ENCODE results near the gene DIRAS1.

DIRAS1 gene

GRCh38 chr19:2754659-2755447 lies 33.7 kb upstream of the DIRAS1 start:
- no peak for DNase-seq

GRCh38 chr19:2751438-2751830 lies 30.3 kb upstream of the DIRAS1 start:
- DNase-seq: no peak

- no peak for DNase-seq
These were observed 29.8 kb upstream of the DIRAS1 start for GRCh38 chr19:2750808-2751437.

DNA sequence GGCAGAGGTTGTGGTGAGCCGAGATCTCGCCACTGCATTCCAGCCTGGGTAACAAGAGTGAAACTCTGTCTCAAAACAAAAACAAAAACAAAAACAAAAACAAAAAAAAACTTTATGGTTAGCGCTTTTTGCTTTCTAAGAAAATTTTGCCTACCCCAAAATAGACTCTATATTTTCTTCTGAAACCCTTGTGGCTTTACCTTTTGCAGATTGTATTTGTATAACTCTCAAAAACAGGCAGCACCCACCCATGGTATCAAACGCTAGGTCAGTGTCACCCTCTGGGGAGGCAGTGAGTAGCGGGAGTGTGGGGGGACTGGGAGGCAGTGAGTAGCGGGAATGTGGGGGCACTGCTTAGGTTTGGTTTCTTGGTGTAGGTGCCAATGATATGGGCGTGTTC lies 26.2 kb upstream of the DIRAS1 start:
- no peak for DNase-seq

DNA sequence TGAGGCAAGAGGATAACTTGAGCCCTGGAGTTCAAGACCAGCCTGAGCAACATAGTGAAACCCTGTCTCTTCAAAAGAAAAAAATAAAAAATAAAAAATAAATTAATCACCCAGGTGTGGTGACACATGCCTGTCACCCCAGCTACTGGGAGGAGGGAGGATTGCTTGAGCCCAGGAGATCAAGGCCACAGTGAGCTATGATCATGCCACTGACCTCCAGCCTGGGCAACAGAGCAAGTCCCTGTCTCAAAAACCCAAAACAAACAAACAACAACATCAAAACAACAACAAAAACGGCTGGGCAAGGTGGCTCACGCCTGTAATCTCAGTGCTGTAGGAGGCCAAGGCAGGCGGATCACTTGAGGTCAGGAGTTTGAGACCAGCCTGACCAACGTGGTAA lies 22.9 kb upstream of the DIRAS1 start:
- no peak for DNase-seq

DNA sequence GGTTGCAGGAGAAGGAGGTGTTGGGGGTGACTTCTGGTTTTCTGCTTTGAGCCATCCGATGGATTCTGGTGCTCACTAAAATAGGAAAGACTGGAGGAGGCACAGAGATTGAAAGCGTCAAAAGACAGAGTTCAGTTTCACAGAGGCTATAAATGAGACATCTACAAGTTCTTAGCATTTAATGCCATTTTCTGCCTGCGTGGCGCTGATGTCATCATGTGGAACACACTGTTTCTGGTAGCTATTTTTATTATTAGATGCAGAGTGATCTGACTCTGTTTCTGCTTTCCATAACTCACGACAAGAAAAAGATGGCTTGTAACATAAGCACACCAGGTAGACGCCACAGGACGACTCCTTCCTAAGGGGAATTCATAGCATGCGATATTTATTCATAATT lies 21.9 kb upstream of the DIRAS1 start:
- no peak for DNase-seq

- DNase-seq: no peak
These were observed 19.1 kb upstream of the DIRAS1 start for GRCh38 chr19:2740314-2740656.

DNA sequence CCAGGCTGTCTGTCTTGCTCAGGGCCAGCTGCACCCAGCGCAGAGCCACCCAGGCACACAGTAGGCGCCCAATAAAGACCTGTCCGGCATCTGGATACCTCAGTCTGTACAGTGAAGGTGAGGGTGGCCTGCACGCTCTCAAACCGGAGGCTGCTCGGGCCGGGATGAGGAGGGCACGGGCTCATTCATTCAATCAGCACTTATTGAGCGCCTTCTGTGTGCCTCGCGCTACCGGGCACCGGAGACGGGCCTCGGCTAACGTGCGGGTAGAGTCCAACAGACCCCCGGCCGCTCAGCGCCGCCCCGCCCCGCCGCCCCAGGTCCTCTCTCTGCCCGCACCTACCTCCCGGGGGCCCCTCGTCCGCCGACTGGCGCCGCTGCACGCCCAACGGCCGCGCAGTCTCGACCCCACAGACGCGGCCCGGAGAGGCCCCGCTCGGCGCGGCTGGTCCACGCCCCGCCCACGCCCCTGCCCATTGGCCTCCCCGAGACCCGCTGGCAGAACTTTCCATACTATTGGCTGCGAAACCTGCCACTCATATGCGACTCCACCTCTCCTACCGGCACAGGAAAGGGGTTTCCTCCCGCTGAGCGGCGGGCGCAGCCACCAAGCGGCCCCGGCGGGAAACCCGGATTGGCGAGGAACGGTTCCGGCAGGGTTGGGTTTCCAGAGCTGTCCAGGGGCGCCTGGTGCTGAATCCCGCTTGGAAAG lies 18.6 kb upstream of the DIRAS1 start, which contains the start of gene SLC39A3:
SLC39A3 (minus strand) TSS at position 416 of the 712 bp plus-strand sequence. CDS start 2,760 bp downstream, outside the sequence.
- DNase-seq: peak; percentile 95

DNA sequence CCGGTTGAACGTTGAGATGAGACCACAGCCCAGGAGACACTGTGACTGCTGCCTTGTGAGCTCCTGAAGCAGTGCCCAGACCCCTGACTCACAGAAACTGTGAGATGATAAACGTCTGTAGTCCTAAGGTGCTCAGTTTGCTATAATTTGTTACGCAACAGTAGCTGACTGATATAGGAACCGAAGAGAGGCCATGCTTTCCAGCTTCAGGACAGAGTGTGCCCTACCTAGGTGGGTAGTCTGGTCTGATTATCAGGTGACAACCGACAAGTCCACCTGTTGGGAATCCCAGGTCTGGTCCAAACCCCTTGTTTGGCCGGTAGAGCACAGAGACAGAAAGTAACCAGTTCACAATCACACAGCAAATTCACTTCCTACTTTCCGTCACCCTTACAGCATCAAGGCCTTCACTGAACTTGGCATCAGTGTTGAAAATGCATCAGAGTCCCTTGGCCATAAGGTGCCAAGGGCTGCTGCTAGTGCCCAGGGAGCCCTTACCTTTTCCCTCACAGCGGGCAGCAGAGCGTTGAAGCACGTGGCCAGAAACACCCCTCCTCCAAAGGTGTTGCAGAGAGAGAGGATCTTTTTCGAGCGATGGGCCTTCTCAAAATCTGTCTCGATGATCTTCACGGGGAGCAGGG lies 15.5 kb upstream of the DIRAS1 start:
- DNase-seq: no peak

DNA sequence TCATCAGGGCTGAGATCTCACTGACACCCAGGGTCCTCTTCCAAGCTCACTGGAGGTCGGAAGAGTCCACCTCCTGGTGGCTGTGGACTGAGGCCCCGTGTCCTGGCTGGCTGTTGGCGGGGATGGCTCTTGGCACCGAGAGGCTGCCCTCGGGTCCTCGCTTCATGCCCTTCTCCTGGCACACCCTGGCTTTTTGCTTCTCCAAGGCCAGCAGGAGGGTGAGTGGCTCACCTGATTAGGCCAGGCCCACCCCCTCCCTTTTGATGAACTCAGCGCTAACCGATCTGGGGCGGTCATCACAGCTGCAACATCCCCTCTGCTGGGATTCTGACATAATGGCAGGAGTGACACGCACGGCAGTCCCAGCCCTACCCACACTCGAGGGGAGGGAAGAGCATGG lies 14.2 kb upstream of the DIRAS1 start:
- no peak for DNase-seq

DNA sequence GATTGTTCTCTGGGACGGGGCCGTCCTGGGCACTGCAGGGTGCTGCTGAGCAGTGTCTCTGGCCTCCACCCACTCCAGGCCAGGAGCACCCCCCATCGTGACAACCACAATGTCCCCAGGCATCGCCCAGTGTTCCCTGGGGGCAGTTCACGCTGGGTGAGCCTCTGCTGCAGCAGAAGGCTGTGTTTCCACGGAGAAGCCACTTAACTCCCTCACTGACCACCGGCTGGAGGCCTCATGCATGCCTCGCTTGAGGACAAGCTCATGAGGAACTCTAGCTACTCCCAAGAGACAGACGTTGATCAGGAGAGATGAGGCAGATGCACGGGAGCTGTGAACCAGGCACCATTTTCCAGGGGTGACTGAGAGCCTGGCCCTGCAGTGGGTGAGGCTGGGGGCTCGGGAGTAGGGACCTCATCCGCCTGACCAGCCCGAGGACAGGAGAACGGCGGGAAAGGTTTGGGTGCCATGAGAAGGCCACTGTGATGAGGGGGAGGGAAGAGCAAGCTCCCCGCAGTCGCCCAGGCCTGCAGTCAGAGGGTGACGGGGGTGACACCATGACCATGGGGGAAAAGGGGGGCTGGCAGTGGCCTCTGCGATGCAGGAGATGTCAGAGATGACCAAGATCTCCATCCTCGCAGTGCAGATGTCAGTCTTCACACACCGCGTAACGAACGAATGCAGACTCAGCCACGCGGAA lies 13.6 kb upstream of the DIRAS1 start:
- no peak for DNase-seq

DNA sequence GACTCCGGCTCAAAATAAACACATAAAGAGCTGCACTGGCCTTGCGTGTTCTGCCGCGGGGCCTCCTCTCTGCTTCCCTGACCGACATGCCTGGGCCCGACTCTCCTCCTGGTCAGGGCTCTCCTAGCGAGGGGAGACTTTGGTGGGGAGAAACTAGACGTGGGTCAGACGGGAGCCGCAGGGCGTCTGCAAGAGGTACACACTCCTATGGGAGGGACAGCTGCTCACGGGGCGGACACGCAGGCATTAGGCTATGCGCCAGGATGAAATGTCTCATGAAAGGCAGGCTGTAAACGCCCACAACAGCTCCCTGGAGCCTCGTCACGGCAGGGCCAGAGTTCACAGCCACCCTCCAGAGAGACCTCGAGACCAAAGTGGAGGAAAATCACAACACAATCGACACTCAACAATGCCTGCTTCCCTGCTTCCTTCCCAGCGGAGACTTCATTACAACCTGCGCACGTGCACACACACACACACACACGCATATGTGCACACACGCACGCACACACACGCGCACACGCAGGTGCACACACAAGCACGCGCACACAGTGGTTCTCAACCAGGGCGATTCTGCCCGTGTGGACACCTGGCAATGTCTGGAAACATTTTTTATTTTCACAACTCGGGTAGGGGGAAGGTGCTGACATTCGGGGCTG lies 12.9 kb upstream of the DIRAS1 start:
- no peak for DNase-seq

GRCh38 chr19:2732883-2733282 lies 11.7 kb upstream of the DIRAS1 start:
- DNase-seq: no peak

DNA sequence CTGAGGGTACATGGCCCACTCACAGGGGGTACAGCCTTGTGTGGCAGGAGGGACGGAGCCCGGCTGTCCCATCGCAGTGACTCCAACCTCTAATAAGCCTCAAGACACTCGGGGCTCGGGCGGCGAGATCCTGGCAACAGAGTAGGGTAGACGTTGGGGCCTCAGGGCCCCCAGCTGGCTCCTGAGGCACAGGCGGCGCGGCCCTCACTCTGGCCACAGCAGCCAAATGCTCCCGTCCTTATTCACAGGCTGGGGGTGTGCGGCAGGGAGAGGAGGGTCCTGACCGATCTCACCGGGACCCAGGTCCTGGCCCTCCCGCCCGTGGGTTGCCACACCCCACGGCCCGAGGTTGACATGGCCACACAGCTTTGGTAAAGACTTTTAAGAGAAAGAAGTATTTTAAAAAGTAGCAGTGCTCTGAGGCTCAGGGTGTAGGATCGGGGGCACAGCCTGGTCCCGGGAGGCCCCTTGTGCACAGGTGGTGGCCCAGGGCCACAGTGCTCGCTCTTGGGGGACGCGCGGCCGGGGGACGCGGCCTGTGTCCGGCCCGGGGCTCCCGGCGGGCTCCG lies 11.1 kb upstream of the DIRAS1 start:
- DNase-seq: no peak

DNA sequence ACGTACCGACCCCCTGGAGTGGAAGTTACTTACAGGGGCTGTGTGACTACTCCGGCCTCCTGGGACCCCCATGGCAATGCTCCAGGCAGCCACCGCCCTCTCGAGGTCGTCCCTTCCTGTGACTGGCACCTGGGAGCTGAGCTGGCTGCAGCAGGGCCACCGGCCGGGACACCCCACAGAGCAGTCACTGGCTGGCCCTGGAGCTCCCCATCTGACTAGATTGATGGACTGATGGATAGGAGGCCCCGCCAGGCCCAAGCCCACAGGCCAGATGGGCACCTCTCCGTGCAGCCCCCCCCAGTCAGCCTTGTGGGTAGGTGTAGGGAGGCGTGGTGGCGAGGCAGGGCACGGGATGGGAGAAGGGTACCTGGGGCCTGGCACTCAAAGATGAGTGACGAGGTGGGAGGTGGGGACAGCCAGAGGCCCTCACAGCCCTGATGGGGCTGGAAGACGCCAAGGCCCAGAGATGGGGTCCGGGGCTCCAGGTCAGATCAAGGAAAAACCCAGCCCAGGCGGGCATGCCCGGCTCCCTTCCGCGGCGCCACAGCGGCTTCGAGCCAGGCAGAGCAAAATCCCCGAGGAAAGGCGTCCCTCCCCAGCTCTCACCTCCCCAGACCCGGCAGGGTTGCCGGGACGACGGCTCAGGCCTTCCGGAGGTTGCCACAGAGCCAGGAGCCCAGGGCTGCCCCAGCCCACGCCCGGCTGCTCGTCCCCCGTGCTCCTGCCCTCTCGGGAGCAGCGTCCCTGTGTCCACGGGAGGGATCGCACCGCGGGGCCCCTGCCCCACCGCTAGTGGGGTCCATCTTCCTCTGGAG lies 10.2 kb upstream of the DIRAS1 start:
- DNase-seq: no peak

DNA sequence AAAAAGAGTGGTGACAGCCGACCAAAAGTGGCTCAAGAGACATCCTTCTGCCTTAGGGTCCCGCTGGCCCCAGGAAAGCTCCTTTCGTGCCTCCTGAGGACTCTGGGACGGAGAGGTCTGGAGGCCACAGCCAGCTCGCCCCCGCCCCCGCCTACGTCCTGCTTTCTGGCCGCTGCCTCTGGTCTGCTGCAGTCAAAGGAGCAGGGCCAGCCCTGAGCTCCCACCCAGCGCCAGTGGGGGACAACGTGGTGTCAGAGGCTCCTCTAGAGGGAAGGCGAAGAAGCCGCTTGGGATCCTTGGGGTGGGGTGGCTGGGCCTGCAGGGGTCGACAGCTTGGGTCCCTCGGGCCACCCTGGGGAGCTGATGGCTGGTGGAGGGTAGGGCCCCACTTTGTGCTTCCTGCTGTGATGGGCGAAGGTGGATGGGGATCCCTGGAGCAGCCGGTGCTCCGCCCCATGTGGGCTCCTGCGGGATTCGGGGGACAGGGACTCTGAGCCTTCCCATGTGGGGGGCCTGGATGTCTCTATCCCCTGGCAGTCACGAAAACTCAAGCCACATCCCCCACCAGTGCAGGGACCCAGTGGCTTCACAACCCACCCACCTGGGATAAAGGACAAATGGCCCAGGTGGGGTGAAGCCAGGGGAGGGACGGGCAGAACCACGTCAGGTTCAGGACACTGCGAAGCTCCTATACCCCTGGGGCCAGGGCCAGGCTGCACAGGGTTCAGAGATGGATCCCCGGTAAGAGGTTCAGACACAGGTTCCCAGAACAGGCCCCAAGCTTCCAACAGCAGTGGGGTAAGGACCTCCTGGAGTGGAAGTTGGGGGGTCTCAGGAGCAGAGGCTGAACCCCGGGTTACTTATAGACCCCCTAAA lies 9.0 kb upstream of the DIRAS1 start:
- DNase-seq: no peak

DNA sequence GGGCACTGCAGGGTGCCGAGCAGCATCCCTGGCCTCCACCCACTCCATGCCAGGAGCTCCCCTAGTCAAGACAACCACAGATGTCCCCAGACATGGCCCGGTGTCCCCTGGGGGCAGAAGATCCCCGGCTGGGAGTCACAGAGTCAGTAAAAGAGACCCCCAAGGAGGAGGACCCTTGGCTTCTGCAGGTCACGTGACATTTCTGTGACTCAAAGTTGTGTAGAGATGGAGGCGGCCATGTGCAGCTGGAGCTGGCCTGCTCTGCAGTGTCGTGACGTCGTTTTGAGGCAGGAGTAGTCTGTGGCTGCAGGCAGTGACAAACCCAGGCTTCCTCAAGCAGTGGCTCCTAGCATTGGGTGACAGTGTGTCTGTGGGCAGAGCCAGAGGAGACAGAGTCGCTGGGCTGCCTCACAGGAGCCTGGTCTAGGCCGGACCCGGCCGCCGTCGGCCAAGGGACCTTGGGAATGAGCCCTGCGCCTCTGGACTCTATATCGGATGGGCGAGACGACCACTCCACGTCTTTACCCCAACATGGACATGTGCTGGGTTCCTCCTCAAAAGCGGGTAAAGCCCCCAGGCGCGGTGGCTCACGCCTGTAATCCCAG lies 7.7 kb upstream of the DIRAS1 start:
- no peak for DNase-seq

GRCh38 chr19:2727640-2727944 lies 6.4 kb upstream of the DIRAS1 start:
- no peak for DNase-seq

DNA sequence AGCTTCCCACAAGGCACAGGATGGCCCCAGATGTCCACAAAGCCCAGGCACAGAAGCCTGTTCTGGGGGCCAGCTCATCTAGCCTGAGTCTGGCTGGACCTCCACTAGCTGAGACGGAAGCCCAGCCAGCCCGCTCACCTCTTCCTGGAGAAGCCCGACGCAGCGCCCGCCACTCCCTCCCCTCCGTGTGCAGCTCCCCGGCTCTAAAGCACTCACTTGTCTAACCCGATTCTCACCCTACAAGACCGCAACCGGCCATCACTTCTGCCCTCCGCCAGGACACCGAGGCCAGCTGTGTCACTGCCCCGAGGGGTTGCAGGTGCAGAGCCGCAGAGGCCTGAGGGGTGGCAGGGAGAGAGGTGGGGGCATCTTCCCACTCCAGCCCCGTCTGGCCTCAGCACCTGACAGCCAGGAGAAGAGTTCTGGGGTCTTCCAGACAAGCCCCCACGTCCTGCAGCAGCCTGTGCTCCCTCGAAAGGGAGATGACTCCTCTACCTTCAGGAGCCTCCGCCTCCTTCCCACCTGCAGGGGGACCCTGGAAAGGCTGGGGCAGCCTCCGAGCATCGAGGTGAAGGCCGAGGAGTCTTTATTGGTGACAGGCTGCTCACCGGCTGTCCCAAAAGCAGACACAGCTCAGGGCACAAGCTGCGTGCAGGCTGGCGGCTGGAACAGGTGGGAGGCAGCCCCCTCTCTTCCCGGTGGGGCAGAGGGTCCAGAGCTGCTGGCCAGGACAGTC lies 5.9 kb upstream of the DIRAS1 start:
- DNase-seq: no peak

Data from NK-92 treated with Interleukin-12 subunit alpha and Interleukin-12 subunit beta, amount 100 ng/mL, for 24 hours (cell line).